Progenitor cell of endocrine pancreas (in vitro differentiated cells): ENCODE data around the gene SLC30A1. TPM values are rescaled to one million over a fixed set of nuclear protein-coding genes. Genes with fewer than 3 reads are reported as not detected.

Experiments
- DNase-seq: peaks from one replicate; pipeline ENCODE4 v3.0.0; 2021; ENCODE audit warnings: low spot score; ENCODE audit not compliant: unreplicated experiment
- H3K27ac Mint-ChIP-seq: 2 replicates; pipeline ENCODE4 v1.8.0; 2021; ENCODE audit warnings: mild to moderate bottlenecking, moderate library complexity, mixed read lengths
- H3K27me3 Mint-ChIP-seq: 2 replicates; pipeline ENCODE4 v1.8.0; 2021; ENCODE audit warnings: mixed read lengths
- H3K36me3 Mint-ChIP-seq: 2 replicates; pipeline ENCODE4 v1.8.0; 2022; ENCODE audit warnings: mixed read lengths; ENCODE audit not compliant: insufficient read depth
- H3K4me1 Mint-ChIP-seq: 2 replicates; pipeline ENCODE4 v1.8.0; 2021; ENCODE audit warnings: low read depth, mixed read lengths
- H3K4me3 Mint-ChIP-seq: 2 replicates; pipeline ENCODE4 v1.8.0; 2021; ENCODE audit warnings: low read depth, mild to moderate bottlenecking, moderate library complexity, mixed read lengths
- H3K9me3 Mint-ChIP-seq: 2 replicates; pipeline ENCODE4 v1.8.0; 2021; ENCODE audit warnings: low read depth, mixed read lengths
- total RNA-seq: library from RNA; stranded (reverse); gene quantifications from 2 replicates; pipeline ENCODE4 v1.2.1, GENCODE V29; 2021
- TF ChIP-seq, protein P1 (sequence below): fragments of 200-600 bp; sonication (generic); IDR thresholded peaks from one replicate; pipeline ENCODE4 v1.5.0; 2021; ENCODE audit warnings: antibody characterized with exemption, mild to moderate bottlenecking; ENCODE audit not compliant: unreplicated experiment

SLC30A1 gene
- total RNA-seq, 1 donor from 2014 or later = 9.3 TPM

DNA sequence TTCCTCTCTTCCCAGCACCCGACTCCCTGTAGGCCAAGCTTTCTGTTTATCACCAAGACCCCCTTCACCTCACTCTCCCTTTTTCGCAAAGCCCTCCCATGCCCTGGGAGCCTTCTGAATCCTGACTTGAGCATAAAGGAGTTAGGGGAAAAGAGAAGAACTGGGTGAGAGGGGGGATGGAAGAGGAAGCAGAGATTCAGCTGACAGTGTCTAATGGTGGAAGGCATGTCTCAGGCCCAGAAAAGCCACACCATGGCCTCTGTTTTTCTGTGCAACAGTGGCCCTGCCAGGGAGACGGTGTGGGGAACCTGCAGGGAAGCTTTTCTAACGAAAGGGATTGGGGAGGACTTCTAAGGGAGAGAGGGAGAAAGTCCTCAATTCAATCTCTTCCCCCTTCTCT, 32.9 kb upstream of the SLC30A1 start:
- no peak for DNase-seq
- H3K27ac Mint-ChIP-seq = no peak overlapping the region
- TF ChIP-seq, protein P1, sequence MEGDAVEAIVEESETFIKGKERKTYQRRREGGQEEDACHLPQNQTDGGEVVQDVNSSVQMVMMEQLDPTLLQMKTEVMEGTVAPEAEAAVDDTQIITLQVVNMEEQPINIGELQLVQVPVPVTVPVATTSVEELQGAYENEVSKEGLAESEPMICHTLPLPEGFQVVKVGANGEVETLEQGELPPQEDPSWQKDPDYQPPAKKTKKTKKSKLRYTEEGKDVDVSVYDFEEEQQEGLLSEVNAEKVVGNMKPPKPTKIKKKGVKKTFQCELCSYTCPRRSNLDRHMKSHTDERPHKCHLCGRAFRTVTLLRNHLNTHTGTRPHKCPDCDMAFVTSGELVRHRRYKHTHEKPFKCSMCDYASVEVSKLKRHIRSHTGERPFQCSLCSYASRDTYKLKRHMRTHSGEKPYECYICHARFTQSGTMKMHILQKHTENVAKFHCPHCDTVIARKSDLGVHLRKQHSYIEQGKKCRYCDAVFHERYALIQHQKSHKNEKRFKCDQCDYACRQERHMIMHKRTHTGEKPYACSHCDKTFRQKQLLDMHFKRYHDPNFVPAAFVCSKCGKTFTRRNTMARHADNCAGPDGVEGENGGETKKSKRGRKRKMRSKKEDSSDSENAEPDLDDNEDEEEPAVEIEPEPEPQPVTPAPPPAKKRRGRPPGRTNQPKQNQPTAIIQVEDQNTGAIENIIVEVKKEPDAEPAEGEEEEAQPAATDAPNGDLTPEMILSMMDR = no peak
- H3K36me3 Mint-ChIP-seq = no peaks in the 10 kb centered on the region
- H3K4me1 Mint-ChIP-seq = peaks cover 7% of the 10 kb centered on the region
- peaks cover 12% of the 10 kb centered on the region for H3K27me3 Mint-ChIP-seq
- no peak overlapping the region for H3K4me3 Mint-ChIP-seq
- H3K9me3 Mint-ChIP-seq = no peaks in the 10 kb centered on the region

- Mint-ChIP-seq H3K27me3 (peaks cover 17% of the 10 kb centered on the region), H3K36me3 (no peaks in the 10 kb centered on the region), H3K4me3 (no peak overlapping the region), H3K27ac (no peak overlapping the region), H3K4me1 (peaks cover 7% of the 10 kb centered on the region), H3K9me3 (no peaks in the 10 kb centered on the region)
- TF ChIP-seq, protein P1 = no peak
- no peak for DNase-seq
Measured at GRCh38 chr1:211610779-211611556, 32.0 kb upstream of the SLC30A1 start.

DNA sequence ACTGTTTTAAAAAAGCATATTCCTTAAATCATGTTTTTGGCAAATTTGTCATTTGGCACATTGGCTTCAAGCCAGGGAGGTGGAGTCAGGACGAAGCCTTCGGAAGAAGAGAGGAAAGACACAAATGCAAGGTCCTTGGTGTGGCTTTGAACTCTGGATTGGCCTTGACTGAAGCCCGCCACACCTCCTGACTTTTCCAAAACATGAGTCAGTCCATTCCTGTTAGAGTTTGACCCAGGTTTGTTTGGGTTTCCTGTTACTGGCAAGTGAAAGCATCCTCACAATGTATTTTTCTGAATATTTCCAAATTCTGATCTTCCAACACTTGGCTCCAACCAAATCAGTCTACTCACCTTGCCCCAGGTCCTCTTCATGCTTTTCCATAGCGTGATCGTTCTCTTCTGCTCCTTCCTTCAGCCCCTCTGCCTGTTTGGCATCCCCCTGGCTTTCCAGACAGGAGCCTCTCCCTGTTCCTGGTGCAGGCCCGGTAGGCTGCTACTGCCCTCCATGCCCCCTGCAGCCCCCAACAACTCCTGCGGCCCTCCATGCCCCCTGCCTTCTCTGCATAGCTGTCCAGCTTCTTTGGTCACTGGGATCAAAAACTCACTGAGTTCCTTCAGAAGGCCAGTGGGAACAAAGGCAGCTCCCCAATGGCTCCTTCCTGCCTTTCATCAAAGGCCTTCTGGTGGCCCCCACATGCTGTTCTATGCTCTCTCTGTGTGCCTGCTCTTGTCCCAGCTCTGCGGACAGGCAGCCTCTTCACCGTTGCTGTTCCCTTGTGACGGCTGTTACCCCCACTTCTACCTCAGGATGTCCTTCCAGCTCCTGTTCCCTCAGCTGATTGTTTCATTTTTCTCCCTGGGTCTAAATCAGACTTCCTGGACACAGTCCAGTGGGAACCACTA, 30.4 kb upstream of the SLC30A1 start:
- DNase-seq = no peak
- H3K27ac Mint-ChIP-seq = no peak overlapping the region
- peaks cover 17% of the 10 kb centered on the region for H3K4me1 Mint-ChIP-seq
- no peak overlapping the region for H3K4me3 Mint-ChIP-seq
- H3K36me3 Mint-ChIP-seq = no peaks in the 10 kb centered on the region
- no peaks in the 10 kb centered on the region for H3K9me3 Mint-ChIP-seq
- peaks cover 22% of the 10 kb centered on the region for H3K27me3 Mint-ChIP-seq
- TF ChIP-seq, protein P1 = no peak

- H3K4me3 Mint-ChIP-seq = no peak overlapping the region
- H3K27ac Mint-ChIP-seq = no peak overlapping the region
- H3K27me3 Mint-ChIP-seq = peaks cover 22% of the 10 kb centered on the region
- no peak for DNase-seq
- no peaks in the 10 kb centered on the region for H3K9me3 Mint-ChIP-seq
- no peaks in the 10 kb centered on the region for H3K36me3 Mint-ChIP-seq
- TF ChIP-seq, protein P1 = no peak
- peaks cover 18% of the 10 kb centered on the region for H3K4me1 Mint-ChIP-seq
Measured at GRCh38 chr1:211607754-211608473, 29.0 kb upstream of the SLC30A1 start.
